Limb (tissue), 2 donors: ENCODE results near the gene GNGT2.
"Not testable (repeated sequence)": the region's sequence is repeated elsewhere in the genome, so short reads cannot be mapped to it uniquely, and the experiment has no call there.

Experiments
- DNase-seq, 2 donors: peaks; one replicate each; pipeline ENCODE4 v3.0.0-alpha.2; 2016; ENCODE audit errors: extremely low spot score in 2 of 2

Gene GNGT2

GRCh38 chr17:49213399-49213798, 3.0 kb upstream of the GNGT2 start:
- DNase-seq: no peak

GRCh38 chr17:49209061-49209571, 1.3 kb downstream of the GNGT2 start:
- no peak for DNase-seq

GRCh38 chr17:49204516-49204915, 5.9 kb downstream of the GNGT2 start:
- DNase-seq: no peak

- no peak for DNase-seq
These were observed 6.6 kb downstream of the GNGT2 start for GRCh38 chr17:49203796-49204195.

GRCh38 chr17:49201481-49201927, 8.9 kb downstream of the GNGT2 start:
- no peak for DNase-seq

GRCh38 chr17:49200423-49201083, 9.8 kb downstream of the GNGT2 start:
- DNase-seq: no peak

GRCh38 chr17:49198211-49198610, 12.2 kb downstream of the GNGT2 start:
- DNase-seq: no peak

GRCh38 chr17:49197346-49197998, 12.9 kb downstream of the GNGT2 start:
- DNase-seq: no peak

GRCh38 chr17:49196520-49196919, 13.9 kb downstream of the GNGT2 start:
- DNase-seq: no peak

- DNase-seq: no peak
These were observed 14.6 kb downstream of the GNGT2 start for GRCh38 chr17:49195751-49196150.

GRCh38 chr17:49194297-49194607, 16.1 kb downstream of the GNGT2 start:
- DNase-seq: no peak

- DNase-seq: peak in 1 of 2 donors; percentile 63
These were observed 16.7 kb downstream of the GNGT2 start for GRCh38 chr17:49193513-49194296.

- peak; percentile 82 to 99 for DNase-seq
These were observed 18.2 kb downstream of the GNGT2 start for GRCh38 chr17:49191917-49192741.

GRCh38 chr17:49191409-49191916, 18.9 kb downstream of the GNGT2 start:
- DNase-seq: no peak

GRCh38 chr17:49190932-49191331, 19.4 kb downstream of the GNGT2 start:
- no peak for DNase-seq

- DNase-seq: no peak
These were observed 23.1 kb downstream of the GNGT2 start for GRCh38 chr17:49187301-49187700.

GRCh38 chr17:49185381-49185780, 25.0 kb downstream of the GNGT2 start:
- not testable (repeated sequence) for DNase-seq

GRCh38 chr17:49184522-49184921, 25.9 kb downstream of the GNGT2 start:
- not testable (repeated sequence) for DNase-seq

GRCh38 chr17:49183801-49184200, 26.6 kb downstream of the GNGT2 start:
- DNase-seq: no peak

GRCh38 chr17:49183341-49183740, 27.0 kb downstream of the GNGT2 start:
- no peak for DNase-seq

GRCh38 chr17:49180998-49181635, 29.3 kb downstream of the GNGT2 start:
- DNase-seq: no peak
